Hepatocyte (in vitro differentiated cells): ENCODE results near the gene AANAT.

ENCODE experiments used
- CTCF ChIP-seq: fragments of 200-600 bp; sonication (generic); IDR thresholded peaks from 2 replicates; pipeline ENCODE4 v1.5.1; 2016; ENCODE audit warnings: antibody characterized with exemption, mild to moderate bottlenecking; ENCODE audit not compliant: poor library complexity
- EZH2 ChIP-seq: fragments of 200-600 bp; sonication (generic); IDR thresholded peaks from 2 replicates; pipeline ENCODE4 v1.6.1; 2016; ENCODE audit warnings: antibody characterized with exemption, mild to moderate bottlenecking, borderline replicate concordance
- EZH2phosphoT487 ChIP-seq: fragments of 200-600 bp; sonication (generic); IDR thresholded peaks from one replicate; pipeline ENCODE4 v1.6.1; 2018; ENCODE audit warnings: antibody characterized with exemption, mild to moderate bottlenecking, low read depth, moderate library complexity; ENCODE audit not compliant: unreplicated experiment, severe bottlenecking

GRCh38 chr17:76513306-76513692 is 45.9 kb downstream of the AANAT start:
- TF ChIP-seq CTCF = no peak
- TF ChIP-seq EZH2 = no peak
- no peak for TF ChIP-seq EZH2phosphoT487
